Measurements from ENCODE around the gene RAB33B.
"Not testable (repeated sequence)": the region's sequence is repeated elsewhere in the genome, so short reads cannot be mapped to it uniquely, and the experiment has no call there.

Gene RAB33B

DNA sequence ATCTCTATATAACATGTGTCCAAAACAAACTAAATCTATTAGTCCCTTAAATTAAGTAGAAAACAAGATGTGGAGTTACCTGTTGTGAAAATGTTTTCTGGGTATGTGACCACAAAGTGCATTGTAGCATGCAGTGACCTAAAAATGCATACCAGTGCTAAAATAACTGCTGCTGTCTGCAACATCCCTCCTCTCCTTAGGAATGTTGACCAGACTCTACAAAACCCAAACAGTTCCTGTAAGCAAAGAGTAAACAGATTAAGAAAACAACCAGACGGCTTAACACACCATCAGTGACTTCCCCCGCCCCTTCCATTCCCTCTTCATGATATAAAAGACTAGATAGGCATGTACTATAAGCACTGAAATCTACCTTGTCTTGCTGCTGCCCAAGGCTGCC is 15.8 kb upstream of the RAB33B start:
- Histone ChIP-seq H3K4me3 (no peak overlapping the region), H3K27ac (no peak overlapping the region)
- TF ChIP-seq, protein P1, sequence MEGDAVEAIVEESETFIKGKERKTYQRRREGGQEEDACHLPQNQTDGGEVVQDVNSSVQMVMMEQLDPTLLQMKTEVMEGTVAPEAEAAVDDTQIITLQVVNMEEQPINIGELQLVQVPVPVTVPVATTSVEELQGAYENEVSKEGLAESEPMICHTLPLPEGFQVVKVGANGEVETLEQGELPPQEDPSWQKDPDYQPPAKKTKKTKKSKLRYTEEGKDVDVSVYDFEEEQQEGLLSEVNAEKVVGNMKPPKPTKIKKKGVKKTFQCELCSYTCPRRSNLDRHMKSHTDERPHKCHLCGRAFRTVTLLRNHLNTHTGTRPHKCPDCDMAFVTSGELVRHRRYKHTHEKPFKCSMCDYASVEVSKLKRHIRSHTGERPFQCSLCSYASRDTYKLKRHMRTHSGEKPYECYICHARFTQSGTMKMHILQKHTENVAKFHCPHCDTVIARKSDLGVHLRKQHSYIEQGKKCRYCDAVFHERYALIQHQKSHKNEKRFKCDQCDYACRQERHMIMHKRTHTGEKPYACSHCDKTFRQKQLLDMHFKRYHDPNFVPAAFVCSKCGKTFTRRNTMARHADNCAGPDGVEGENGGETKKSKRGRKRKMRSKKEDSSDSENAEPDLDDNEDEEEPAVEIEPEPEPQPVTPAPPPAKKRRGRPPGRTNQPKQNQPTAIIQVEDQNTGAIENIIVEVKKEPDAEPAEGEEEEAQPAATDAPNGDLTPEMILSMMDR (IDR thresholded peaks at IDR 0.05) = no peak
- DNase-seq (ENCODE audit: low spot score) = no peak

- TF ChIP-seq, protein P1 (IDR thresholded peaks at IDR 0.05) = no peak
- no peak for DNase-seq (ENCODE audit: low spot score)
- H3K4me3 ChIP-seq = no peak overlapping the region
- H3K27ac ChIP-seq = no peak overlapping the region
Observed at GRCh38 chr4:139441029-139441428, 12.9 kb upstream of the RAB33B start.

DNA sequence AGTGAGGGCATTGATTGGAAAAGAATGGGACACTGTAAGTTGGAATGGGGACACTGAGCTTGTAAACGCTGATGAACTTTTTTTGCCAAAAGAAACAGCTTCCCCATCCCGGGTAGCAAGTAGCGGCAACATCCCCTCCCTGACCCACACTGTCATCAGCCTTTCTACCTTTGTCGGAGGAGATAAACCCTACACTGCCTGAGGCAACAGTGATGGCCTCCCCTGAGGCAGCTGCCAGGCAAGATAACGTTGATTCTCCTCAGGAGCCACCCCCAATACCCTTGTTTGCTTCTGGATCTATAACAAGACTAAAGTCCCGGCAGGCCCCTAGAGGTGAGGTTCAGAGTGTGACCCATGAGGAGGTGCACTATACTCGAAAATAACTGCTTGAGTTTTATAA is 10.3 kb upstream of the RAB33B start:
- TF ChIP-seq, protein P1 (IDR thresholded peaks at IDR 0.05) = no peak
- no peak overlapping the region for H3K27ac ChIP-seq
- no peak for DNase-seq (ENCODE audit: low spot score)
- H3K4me3 ChIP-seq = no peak overlapping the region

DNA sequence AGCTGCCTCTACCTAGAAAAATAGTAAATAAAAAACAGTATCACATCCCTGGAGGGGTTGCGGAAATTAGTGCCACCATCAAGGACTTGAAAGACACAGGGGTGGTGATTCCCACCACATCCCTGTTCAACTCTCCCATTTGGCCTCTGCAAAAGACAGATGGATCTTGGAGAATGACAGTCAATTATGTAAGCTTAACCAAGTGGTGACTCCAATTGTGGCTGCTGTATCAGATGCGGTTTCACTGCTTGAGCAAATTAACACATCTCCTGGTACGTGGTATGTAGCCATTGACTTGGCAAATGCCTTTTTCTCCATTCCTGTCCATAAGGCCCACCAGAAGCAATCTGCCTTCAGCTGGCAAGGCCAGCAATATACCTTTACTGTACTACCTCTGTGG is 9.0 kb upstream of the RAB33B start:
- not testable (repeated sequence) for H3K27ac ChIP-seq; H3K4me3 ChIP-seq; DNase-seq (ENCODE audit: low spot score)

- not testable (repeated sequence) for DNase-seq (ENCODE audit: low spot score); H3K4me3 ChIP-seq; H3K27ac ChIP-seq
Observed at GRCh38 chr4:139447078-139447477, 6.8 kb upstream of the RAB33B start.

DNA sequence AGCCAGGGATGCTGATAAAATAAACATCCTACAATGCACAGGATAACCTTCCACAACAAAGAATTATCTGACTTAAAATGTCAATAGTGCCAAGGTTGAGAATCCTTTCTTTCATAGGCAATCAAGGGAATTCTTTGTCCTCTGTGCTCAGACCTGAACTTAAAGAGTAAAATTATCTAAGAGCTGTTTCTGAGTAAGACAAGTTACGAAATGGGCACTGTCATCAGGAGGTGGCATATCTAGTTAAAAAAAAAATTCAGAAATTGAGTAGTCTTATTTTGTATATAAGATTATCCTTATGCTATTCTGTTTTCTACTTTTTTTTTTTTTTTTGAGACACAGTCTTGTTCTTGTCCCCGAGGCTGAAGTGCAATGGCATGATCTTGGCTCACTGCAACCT is 3.3 kb upstream of the RAB33B start:
- Histone ChIP-seq H3K27ac (no peak overlapping the region), H3K4me3 (no peak overlapping the region)
- no peak for DNase-seq (ENCODE audit: low spot score)
- TF ChIP-seq, protein P1 (IDR thresholded peaks at IDR 0.05) = no peak

DNA sequence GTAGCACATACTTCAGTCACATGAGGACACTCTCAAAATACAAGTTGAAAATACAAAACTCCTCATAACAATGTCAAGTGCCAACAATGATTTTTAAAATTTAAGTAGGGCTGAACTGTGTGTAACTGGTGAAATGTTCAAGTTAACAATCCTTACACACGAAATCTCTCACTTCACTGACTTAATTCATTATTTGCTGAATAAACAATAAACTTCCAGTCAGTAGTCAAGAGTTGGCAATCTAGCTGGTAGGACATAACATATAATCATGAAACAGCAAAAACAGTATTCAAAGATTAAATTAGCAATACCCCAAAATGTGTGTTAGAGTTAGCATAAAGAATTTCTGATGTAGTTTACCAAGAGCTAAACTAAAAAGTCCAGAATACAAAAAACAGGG is 1.9 kb upstream of the RAB33B start:
- DNase-seq (ENCODE audit: low spot score) = no peak
- TF ChIP-seq, protein P1 (IDR thresholded peaks at IDR 0.05) = no peak
- H3K4me3 ChIP-seq = peak overlapping the region; percentile 93
- H3K27ac ChIP-seq = no peak overlapping the region

DNA sequence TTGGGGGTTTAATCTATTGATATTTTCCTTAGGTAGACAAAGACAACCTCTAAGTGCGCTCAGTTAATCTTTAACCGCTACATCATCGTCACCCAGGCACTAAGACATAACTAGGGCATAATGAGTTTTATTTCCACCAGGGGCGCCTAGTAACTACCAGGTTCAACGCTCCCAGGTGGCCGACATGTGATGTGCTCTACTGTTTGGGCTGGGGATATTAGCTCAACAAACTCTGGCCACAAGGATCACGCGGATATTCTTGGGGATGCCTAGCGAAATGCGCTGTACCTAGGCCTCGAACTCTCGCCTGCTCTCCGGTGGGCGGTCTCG is 915 bp upstream of the RAB33B start:
- TF ChIP-seq, protein P1 (IDR thresholded peaks at IDR 0.05) = no peak
- Histone ChIP-seq H3K4me3 (peak overlapping the region; percentile 93), H3K27ac (peak overlapping the region; percentile 94 to 99)
- DNase-seq (ENCODE audit: low spot score) = no peak
